ENCODE results near the gene PLEKHN1.

Gene PLEKHN1

GRCh38 chr1:929712-930632 lies 36.3 kb upstream of the PLEKHN1 start:
- H3K4me3 ChIP-seq (ENCODE audit: control insufficient read depth, low read depth, low read length): no peak overlapping the region
- no peak for TF ChIP-seq CTCF (IDR thresholded peaks at IDR 0.05; ENCODE audit: control insufficient read depth, insufficient read depth, low read depth, low read length, missing control alignments)
- no peak for DNase-seq (ENCODE audit: low read depth)

GRCh38 chr1:930633-931138 lies 35.6 kb upstream of the PLEKHN1 start:
- DNase-seq (ENCODE audit: low read depth): no peak
- TF ChIP-seq CTCF (IDR thresholded peaks at IDR 0.05; ENCODE audit: control insufficient read depth, insufficient read depth, low read depth, low read length, missing control alignments): no peak
- H3K4me3 ChIP-seq (ENCODE audit: control insufficient read depth, low read depth, low read length): no peak overlapping the region

GRCh38 chr1:931380-932172 lies 34.7 kb upstream of the PLEKHN1 start:
- no peak for DNase-seq (ENCODE audit: low read depth)
- no peak overlapping the region for H3K4me3 ChIP-seq (ENCODE audit: control insufficient read depth, low read depth, low read length)
- no peak for TF ChIP-seq CTCF (IDR thresholded peaks at IDR 0.05; ENCODE audit: control insufficient read depth, insufficient read depth, low read depth, low read length, missing control alignments)

- DNase-seq (ENCODE audit: low read depth): no peak
- no peak for TF ChIP-seq CTCF (IDR thresholded peaks at IDR 0.05; ENCODE audit: control insufficient read depth, insufficient read depth, low read depth, low read length, missing control alignments)
- H3K4me3 ChIP-seq (ENCODE audit: control insufficient read depth, low read depth, low read length): no peak overlapping the region
These were observed 34.1 kb upstream of the PLEKHN1 start for GRCh38 chr1:932173-932510.

- DNase-seq (ENCODE audit: low read depth): no peak
- no peak overlapping the region for H3K4me3 ChIP-seq (ENCODE audit: control insufficient read depth, low read depth, low read length)
- TF ChIP-seq CTCF (IDR thresholded peaks at IDR 0.05; ENCODE audit: control insufficient read depth, insufficient read depth, low read depth, low read length, missing control alignments): no peak
These were observed 33.3 kb upstream of the PLEKHN1 start for GRCh38 chr1:932776-933602.

GRCh38 chr1:933603-933940 lies 32.7 kb upstream of the PLEKHN1 start:
- no peak overlapping the region for H3K4me3 ChIP-seq (ENCODE audit: control insufficient read depth, low read depth, low read length)
- no peak for DNase-seq (ENCODE audit: low read depth)
- TF ChIP-seq CTCF (IDR thresholded peaks at IDR 0.05; ENCODE audit: control insufficient read depth, insufficient read depth, low read depth, low read length, missing control alignments): no peak

All from AG09309 (cell line).